GM18508 (cell line): ENCODE measurements around the gene TCEAL8.

Experiments used
- ATAC-seq: cut with Tn5 transposase; IDR thresholded peaks from one replicate; pipeline ENCODE4 v1.9.1; 2021; ENCODE audit warnings: moderate number of reproducible peaks; ENCODE audit not compliant: insufficient read depth, unreplicated experiment

Gene TCEAL8

GRCh38 chrX:103215425-103215991 is 39.4 kb downstream of the TCEAL8 start:
- no peak for ATAC-seq

GRCh38 chrX:103214870-103215424 is 40.0 kb downstream of the TCEAL8 start, which contains the start of gene BEX4:
TSS of gene BEX4 (plus strand) at chrX:103215108. CDS start at chrX:103216154, 1,046 bp downstream.
- peak; percentile 69 for ATAC-seq

GRCh38 chrX:103212749-103213457 is 42.1 kb downstream of the TCEAL8 start:
- ATAC-seq: no peak

DNA sequence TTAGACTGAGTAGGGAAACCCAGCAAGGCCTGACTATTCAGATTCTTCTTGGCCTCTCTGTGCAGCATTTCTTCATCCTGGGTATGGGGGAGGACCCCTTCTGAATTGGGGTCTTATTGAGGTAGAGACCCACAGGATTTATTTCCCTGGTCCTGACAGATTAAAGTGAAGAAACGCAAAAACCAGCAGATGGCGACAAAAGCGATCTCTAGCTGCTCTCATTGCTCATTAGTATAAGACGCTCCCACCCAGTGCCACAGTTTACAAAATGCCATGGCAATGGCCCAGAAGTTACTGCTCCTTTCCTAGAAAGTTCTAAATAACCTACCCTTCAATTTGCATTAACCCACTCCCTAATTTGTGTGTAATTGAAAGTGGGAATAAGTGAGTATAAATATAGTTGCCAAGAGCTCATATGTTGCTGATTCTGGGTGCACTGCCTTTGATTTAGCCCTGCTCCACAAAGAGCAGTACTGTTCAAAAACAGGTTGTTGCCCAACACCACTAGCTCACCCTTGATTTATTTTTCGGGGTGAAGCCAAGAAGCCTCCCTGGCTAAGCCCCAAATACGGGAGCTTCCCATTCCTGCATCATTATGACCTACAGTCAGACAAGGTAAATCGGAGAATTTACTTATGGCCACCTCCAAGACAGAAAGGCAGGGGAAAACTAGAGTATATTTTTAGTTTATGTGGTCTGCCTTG is 43.8 kb downstream of the TCEAL8 start:
- no peak for ATAC-seq

- ATAC-seq: no peak
Observed at GRCh38 chrX:103210056-103210455, 44.9 kb downstream of the TCEAL8 start.
